ENCODE results near the gene NPTN. TPM values are rescaled to one million over a fixed set of nuclear protein-coding genes. Genes with fewer than 3 reads are reported as not detected.
"Not testable (repeated sequence)": the region's sequence is repeated elsewhere in the genome, so short reads cannot be mapped to it uniquely, and the experiment has no call there.

The NPTN gene
- total RNA-seq, 2 donors from 2014 or later, result 37.2 to 38.4 TPM

DNA sequence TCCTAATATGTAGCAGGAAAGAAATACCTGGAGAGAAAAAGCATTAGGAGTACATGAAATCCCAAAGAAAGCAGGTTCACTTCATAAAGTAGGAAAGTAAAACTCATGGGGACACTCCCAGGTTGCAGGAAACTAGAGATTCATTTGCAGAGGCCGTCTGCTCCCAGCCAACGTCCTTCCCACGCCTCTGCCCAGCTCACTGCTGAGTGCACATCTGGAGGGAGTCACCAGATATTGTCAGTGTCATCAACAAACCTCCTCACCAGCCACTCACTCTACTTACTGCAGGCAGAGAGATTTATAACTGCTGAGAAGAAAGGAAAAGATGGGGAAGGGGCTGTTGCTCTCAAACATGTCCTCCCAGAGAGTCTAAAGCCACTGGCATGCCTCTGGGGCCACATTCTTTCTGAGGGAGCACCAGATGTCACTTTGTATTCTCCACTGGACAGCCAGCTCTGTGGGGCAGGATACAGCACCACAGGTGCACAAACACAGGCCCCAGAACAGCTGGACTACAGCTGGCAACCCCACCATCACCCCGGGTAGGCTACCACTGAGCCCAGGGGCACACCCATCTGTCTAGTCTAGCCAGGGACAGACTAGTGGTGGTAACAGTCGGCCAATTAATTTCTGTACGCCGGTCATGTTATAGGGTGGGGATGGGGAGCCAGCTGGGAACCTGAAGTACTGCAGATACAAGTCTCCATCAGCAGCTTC lies 64.5 kb downstream of the NPTN start:
- Mint-ChIP-seq H3K9me3 (no peaks in the 10 kb centered on the region), H3K36me3 (peaks cover 7 to 14% of the 10 kb centered on the region in 2 donors), H3K27ac (no peak overlapping the region)
- no peak for DNase-seq (ENCODE audit: low spot score in 2 of 2)
- no peak for ATAC-seq

GRCh38 chr15:73567020-73567419 lies 66.2 kb downstream of the NPTN start:
- Mint-ChIP-seq H3K27ac (no peak overlapping the region), H3K9me3 (no peaks in the 10 kb centered on the region), H3K36me3 (peaks cover 7 to 14% of the 10 kb centered on the region in 2 donors)
- DNase-seq (ENCODE audit: low spot score in 2 of 2), result no peak
- no peak for ATAC-seq

DNA sequence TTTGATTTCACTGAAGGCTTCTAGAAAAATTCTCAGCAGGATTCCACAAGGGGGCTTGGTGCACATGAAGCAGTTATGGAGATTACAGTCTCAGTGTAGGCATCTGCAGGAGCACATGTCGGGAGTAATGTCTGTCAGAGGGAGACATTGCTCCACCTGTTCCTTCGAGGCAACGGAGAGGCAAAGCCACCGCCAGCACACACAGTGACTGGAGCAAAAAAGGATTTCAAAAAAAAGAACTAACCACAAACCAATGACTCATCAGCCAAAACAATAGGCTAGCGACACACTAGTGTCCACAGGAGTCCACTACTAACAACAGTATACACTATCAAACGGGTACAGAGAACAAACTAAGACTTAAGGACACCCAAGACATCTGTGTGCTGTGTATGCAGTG lies 68.9 kb downstream of the NPTN start:
- H3K36me3 Mint-ChIP-seq, result peaks cover 0 to 6% of the 10 kb centered on the region in 2 donors
- ATAC-seq (peak; percentile 40 to 58), DNase-seq (ENCODE audit: low spot score in 2 of 2) (no peak)
- no peaks in the 10 kb centered on the region for H3K9me3 Mint-ChIP-seq
- H3K27ac Mint-ChIP-seq, result peak overlapping the region; percentile 17 to 68

DNA sequence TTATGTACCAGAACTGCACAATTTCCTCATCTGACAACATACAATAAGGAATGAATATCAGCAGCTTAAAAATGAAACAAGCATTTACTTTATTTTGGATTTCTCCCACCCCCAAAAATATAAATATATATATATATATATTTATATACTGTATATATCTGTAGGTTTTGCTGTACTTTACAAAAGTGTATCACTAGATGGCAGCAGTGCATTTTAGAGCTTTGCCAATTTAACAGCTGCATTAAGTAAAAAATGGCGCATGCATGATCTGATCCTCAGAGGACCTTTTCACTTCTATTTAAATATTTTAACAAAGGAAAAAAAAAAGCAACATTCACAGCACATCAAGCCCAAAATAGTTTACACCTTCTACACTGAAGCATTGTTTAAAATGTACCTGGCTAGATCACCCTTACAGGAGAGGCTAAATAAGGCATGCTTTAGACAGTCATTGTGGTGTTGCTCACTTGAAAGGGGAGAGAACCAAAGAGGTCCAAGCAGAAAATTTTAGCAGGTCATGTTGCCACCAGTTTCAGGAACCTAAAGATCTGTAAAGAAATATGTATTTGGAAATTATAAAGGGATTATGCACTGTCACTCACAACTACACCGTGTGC lies 72.6 kb downstream of the NPTN start:
- DNase-seq (ENCODE audit: low spot score in 2 of 2), result peak in 1 of 2 donors; percentile 30
- Mint-ChIP-seq H3K36me3 (peaks cover 0 to 6% of the 10 kb centered on the region in 2 donors), H3K27ac (no peak overlapping the region), H3K9me3 (no peaks in the 10 kb centered on the region)
- peak in 1 of 2 donors; percentile 56 for ATAC-seq

- H3K36me3 Mint-ChIP-seq, result no peaks in the 10 kb centered on the region
- DNase-seq (ENCODE audit: low spot score in 2 of 2) (no peak), ATAC-seq (no peak)
- H3K9me3 Mint-ChIP-seq, result no peaks in the 10 kb centered on the region
- no peak overlapping the region for H3K27ac Mint-ChIP-seq
These were observed 74.7 kb downstream of the NPTN start for GRCh38 chr15:73558529-73558928.

GRCh38 chr15:73555080-73555479 lies 78.1 kb downstream of the NPTN start:
- no peaks in the 10 kb centered on the region for H3K36me3 Mint-ChIP-seq
- no peaks in the 10 kb centered on the region for H3K9me3 Mint-ChIP-seq
- DNase-seq (ENCODE audit: low spot score in 2 of 2) (no peak), ATAC-seq (no peak)
- no peak overlapping the region for H3K27ac Mint-ChIP-seq

DNA sequence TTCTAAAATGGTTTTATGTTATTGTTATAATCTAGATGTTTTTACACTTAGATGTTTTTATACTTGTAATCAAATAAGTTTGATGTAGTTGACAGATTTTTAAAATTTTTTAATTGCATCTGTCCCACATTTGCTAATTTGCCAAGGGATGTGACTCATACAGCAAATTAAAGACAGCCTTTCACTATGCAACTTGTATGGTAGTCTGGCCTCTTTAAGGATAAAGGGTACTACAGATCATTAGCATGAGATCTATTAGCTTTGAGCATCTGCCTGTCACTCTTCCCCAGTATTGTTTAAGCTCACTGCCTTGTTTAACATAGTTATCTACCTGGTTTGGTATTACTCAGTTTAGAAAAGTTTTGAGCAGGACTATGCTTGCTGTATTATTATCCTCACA lies 83.0 kb downstream of the NPTN start:
- DNase-seq (ENCODE audit: low spot score in 2 of 2) (no peak), ATAC-seq (no peak)
- Mint-ChIP-seq H3K9me3 (no peaks in the 10 kb centered on the region), H3K27ac (no peak overlapping the region), H3K36me3 (no peaks in the 10 kb centered on the region)

DNA sequence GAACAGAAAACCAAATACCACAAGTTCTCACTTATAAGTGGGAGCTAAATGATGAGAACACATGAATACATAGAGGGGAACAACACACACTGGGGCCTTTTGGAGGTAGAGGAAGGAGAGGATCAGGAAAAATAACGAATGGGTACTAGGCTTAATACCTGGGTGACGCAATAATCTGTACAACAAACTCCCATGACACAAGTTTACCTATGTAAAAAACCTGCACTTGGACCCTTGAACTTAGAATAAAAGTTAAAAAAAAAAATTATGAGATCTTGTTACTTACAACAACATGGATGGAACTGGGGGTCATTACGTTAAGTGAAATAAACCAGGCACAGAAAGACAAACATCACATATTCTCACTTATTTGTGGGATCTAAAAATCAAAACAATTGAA lies 84.3 kb downstream of the NPTN start:
- H3K27ac Mint-ChIP-seq, result not testable (repeated sequence)

GRCh38 chr15:73541479-73541878 lies 91.7 kb downstream of the NPTN start:
- no peaks in the 10 kb centered on the region for H3K36me3 Mint-ChIP-seq
- no peak overlapping the region for H3K27ac Mint-ChIP-seq
- no peaks in the 10 kb centered on the region for H3K9me3 Mint-ChIP-seq
- ATAC-seq (no peak), DNase-seq (ENCODE audit: low spot score in 2 of 2) (no peak)

More for the DNA sequence above, 84.3 kb downstream of the NPTN start:
- not testable (repeated sequence) for ATAC-seq; H3K9me3 Mint-ChIP-seq; H3K36me3 Mint-ChIP-seq; DNase-seq (ENCODE audit: low spot score in 2 of 2)

DNA sequence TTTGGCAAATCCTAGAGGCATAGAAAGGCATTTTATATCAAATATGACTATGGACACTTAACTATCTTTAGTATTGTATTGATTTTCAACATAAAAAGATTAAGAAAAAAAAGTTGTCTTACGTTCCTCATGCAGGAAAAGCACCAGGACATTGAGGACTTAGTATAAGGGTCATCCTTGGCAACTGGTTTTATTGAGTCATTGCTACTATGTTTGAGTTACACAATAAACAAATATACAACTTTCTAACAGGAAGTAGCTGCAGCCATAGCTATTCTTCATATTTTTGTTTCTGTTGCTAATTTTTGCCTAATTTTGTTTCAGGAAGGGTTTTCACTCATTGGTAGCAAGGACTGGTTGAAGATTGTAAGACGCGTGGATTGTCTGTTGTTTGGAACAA lies 93.0 kb downstream of the NPTN start:
- ATAC-seq (no peak), DNase-seq (ENCODE audit: low spot score in 2 of 2) (no peak)
- no peaks in the 10 kb centered on the region for H3K9me3 Mint-ChIP-seq
- no peak overlapping the region for H3K27ac Mint-ChIP-seq
- H3K36me3 Mint-ChIP-seq, result no peaks in the 10 kb centered on the region

DNA sequence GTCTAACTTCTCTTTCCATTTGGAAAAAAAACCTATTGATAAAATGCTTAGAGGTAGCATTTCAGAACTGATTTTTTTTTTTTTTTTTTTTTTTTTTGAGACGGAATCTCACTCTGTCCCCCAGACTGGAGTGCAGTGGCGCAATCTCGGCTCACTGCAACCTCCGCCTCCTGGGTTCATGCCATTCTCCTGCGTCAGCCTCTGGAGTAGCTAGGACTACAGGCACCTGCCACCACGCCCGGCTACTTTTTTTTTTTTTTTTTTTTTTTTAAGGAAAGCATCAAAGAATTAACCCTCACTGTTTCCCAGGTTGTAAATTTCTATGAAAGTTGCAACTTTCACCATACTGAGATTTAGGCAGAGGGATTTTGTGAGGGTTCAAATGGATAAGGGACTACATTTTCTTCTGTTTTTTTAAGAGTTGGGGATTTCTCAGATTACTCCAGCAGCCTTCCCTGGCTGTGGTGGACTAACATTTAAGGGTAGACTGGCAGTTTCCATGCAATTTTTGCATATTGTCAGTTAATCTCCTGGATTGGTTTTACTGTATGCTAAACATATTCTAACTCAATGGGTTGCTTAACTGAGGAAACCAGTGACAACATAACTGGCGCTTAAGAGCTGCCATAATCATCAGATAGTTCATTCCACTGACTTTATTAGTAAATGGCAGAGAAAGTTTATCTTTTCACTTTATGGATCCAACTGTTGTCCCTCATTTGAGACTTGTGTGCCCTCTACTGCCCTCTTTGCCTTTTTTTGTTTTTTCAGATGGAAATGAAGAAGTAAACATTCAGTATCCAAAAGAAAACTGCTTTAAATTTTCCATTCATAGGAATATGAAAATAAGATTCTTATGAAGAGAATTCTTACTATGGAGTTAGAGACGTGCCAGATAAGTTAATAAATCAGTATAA lies 93.7 kb downstream of the NPTN start:
- Mint-ChIP-seq H3K27ac (no peak overlapping the region), H3K36me3 (no peaks in the 10 kb centered on the region), H3K9me3 (no peaks in the 10 kb centered on the region)
- no peak for DNase-seq (ENCODE audit: low spot score in 2 of 2)
- ATAC-seq, result no peak

- no peaks in the 10 kb centered on the region for H3K9me3 Mint-ChIP-seq
- no peak overlapping the region for H3K27ac Mint-ChIP-seq
- DNase-seq (ENCODE audit: low spot score in 2 of 2) (no peak), ATAC-seq (no peak)
- no peaks in the 10 kb centered on the region for H3K36me3 Mint-ChIP-seq
These were observed 94.5 kb downstream of the NPTN start for GRCh38 chr15:73538563-73539211.

DNA sequence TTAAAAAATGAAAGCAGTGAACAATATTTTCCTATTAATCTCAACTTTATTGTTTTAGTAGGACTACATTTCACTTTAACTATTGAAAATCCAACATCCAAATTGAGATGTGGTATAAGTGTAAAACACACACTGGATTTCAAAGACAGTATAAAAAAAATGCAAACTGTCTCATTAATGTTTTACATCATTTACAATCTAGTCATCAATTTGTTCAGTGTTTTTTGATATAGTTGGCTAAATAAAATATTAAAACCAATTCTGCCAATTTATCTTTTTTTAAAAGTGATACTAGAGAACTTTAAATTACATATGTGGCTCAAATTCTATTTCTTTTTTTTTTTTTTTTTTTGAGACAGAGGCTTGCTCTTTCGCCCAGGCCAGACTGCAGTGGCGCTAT lies 95.1 kb downstream of the NPTN start:
- H3K9me3 Mint-ChIP-seq, result no peaks in the 10 kb centered on the region
- ATAC-seq, result no peak

GRCh38 chr15:73530649-73531048 lies 102.5 kb downstream of the NPTN start:
- DNase-seq (ENCODE audit: low spot score in 2 of 2), result no peak
- no peak for ATAC-seq
- no peak overlapping the region for H3K27ac Mint-ChIP-seq

More for the DNA sequence above, 95.1 kb downstream of the NPTN start:
- no peak for DNase-seq (ENCODE audit: low spot score in 2 of 2)
- H3K27ac Mint-ChIP-seq, result no peak overlapping the region
- H3K36me3 Mint-ChIP-seq, result no peaks in the 10 kb centered on the region

GRCh38 chr15:73527598-73527997 lies 105.6 kb downstream of the NPTN start:
- ATAC-seq (no peak), DNase-seq (ENCODE audit: low spot score in 2 of 2) (no peak)
- Mint-ChIP-seq H3K9me3 (no peaks in the 10 kb centered on the region), H3K36me3 (peaks cover 0 to 4% of the 10 kb centered on the region in 2 donors), H3K27ac (no peak overlapping the region)

More at GRCh38 chr15:73530649-73531048, 102.5 kb downstream of the NPTN start:
- Mint-ChIP-seq H3K9me3 (no peaks in the 10 kb centered on the region), H3K36me3 (peaks cover 0 to 4% of the 10 kb centered on the region in 2 donors)

DNA sequence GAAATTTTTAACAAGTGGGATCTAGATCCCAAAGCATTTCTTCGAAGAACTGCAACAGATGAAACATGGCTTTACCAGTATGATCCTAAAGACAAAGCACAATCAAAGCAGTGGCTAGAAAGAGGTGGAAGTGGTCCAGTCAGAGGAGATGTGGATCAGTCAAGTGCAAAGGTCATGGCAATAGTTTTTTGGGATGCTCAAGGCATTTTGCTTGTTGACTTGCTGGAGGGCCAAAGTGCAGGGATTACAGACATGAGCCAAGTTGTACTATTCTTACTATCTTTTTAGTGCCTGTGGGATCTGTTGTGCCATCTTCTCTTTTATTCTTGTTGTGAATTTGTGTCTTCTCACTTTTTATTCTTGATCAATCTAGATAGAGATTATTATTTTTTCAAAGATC lies 108.3 kb downstream of the NPTN start:
- ATAC-seq (no peak), DNase-seq (ENCODE audit: low spot score in 2 of 2) (no peak)
- no peak overlapping the region for H3K27ac Mint-ChIP-seq
- H3K36me3 Mint-ChIP-seq, result no peaks in the 10 kb centered on the region
- H3K9me3 Mint-ChIP-seq, result no peaks in the 10 kb centered on the region

DNA sequence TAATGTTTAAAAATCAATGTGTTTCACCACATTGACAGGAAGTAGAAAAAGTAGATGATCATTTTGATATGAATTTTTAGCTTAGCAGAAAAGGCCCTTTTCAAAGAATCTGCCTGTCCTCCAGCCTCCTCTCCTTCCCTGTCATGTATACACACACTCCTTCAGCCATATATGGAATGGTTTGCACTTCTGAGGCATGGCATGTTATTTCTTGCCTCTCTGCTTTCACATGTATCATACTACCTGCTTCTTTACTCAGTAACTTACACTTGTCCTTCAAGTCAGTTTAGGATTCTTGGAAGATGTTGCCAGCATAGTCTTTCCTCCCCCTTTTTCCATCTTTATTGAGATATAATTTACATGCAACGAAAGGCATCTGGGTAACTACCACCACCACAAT lies 111.2 kb downstream of the NPTN start:
- DNase-seq (ENCODE audit: low spot score in 2 of 2) (no peak), ATAC-seq (no peak)
- no peaks in the 10 kb centered on the region for H3K36me3 Mint-ChIP-seq
- H3K9me3 Mint-ChIP-seq, result no peaks in the 10 kb centered on the region
- no peak overlapping the region for H3K27ac Mint-ChIP-seq

Measured in activated naive CD4-positive, alpha-beta T cell treated with anti-CD3 and anti-CD28 coated beads, Interleukin-2, amount 50 U/mL, for 72 hours (primary cell).